AG04450 (cell line): ENCODE data around the gene KRTAP5-1. TPM values are rescaled to one million over a fixed set of nuclear protein-coding genes. Genes with fewer than 3 reads are reported as not detected.
"Not testable (repeated sequence)": the region's sequence is repeated elsewhere in the genome, so short reads cannot be mapped to it uniquely, and the experiment has no call there.

Source experiments
- CTCF ChIA-PET: fragments of 300-600, 350-600 bp; formaldehyde crosslinking; extraction: SDS; loops from one replicate; lab custom pipeline; 2022; ENCODE audit warnings: antibody characterized with exemption, inconsistent platforms; lab: Charles Lee
- POLR2A ChIA-PET: fragments of 350-600 bp; formaldehyde crosslinking; extraction: SDS; loops from one replicate; lab custom pipeline; 2021; ENCODE audit warnings: antibody characterized with exemption, inconsistent platforms; lab: Yijun Ruan, JAX
- DNase-seq: peaks from one replicate; pipeline ENCODE4 v3.0.0-alpha.2; 2011; ENCODE audit warnings: low read depth, low spot score
- H3K27ac ChIP-seq: one replicate; pipeline ENCODE4 v1.5.1; 2012; ENCODE audit warnings: low read depth, low read length, control low read depth
- H3K27me3 ChIP-seq: one replicate; pipeline ENCODE4 v1.6.0; 2012; ENCODE audit warnings: low read length; ENCODE audit not compliant: control insufficient read depth, insufficient read depth
- H3K4me3 ChIP-seq: 2 replicates; pipeline ENCODE4 v1.5.1; 2011; ENCODE audit warnings: mild to moderate bottlenecking, low read depth, low read length, control low read depth
- H3K9me3 ChIP-seq: 2 replicates; pipeline ENCODE4 v1.5.1; 2012; ENCODE audit warnings: low read length; ENCODE audit not compliant: control insufficient read depth, insufficient read depth
- CTCF ChIP-seq: IDR thresholded peaks from 2 replicates; pipeline ENCODE4 v1.5.1; 2011; ENCODE audit warnings: low read depth, low read length, control low read depth, inconsistent platforms
- polyA plus RNA-seq: library from polyadenylated mRNA; depleted of rRNA; stranded (reverse); fragments of >200 nt; gene quantifications from 2 replicates; pipeline ENCODE4 v1.2.3, GENCODE V29; 2011

KRTAP5-1 gene
- polyA plus RNA-seq, 1 experiment = not detected

- Histone ChIP-seq H3K27ac (no peak overlapping the region), H3K27me3 (peaks cover 30% of the 10 kb centered on the region), H3K4me3 (no peak overlapping the region), H3K9me3 (no peaks in the 10 kb centered on the region)
- no peak for TF ChIP-seq CTCF
- ChIA-PET POLR2A (no interaction called here), CTCF (no interaction called here)
- no peak for DNase-seq
Measured at GRCh38 chr11:1598816-1599215, 13.7 kb upstream of the KRTAP5-1 start.

DNA sequence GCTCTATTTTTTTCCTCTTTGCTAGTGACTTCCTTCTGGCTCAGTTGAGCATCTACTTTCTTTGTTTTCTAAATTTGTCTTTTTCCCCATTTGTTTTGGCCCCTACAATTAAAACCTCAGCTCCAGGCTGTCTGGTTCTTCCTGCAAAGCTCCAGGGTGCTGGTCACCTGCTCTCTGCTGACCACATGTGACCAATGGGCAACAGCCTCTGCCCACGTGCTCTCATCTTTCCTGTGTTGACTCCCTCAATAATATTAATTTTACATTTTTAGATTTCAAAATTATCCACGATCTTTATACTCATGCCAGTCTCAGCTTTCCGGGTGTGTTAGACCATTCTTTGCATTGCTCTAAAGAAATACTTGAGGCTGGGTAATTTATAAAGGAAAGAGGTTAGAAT lies 13.3 kb upstream of the KRTAP5-1 start:
- ChIA-PET CTCF (interaction anchor here (0.7 kb wide), 2 partner anchors 15 to 301 kb away, joined by 3 to 6 read pairs; no protein-coding TSS in a partner anchor), POLR2A (interaction anchor here (0.6 kb wide), 1 partner anchor 20 kb away, joined by 3 read pairs; no protein-coding TSS in a partner anchor)
- H3K27ac ChIP-seq, H3K4me3 ChIP-seq, DNase-seq, H3K9me3 ChIP-seq: not testable (repeated sequence)
- peaks cover 34% of the 10 kb centered on the region for H3K27me3 ChIP-seq

- POLR2A ChIA-PET = interaction anchor here (0.6 kb wide), 1 partner anchor 20 kb away, joined by 3 read pairs; no protein-coding TSS in a partner anchor
Measured at GRCh38 chr11:1597994-1598380, 12.9 kb upstream of the KRTAP5-1 start, which contains the start of gene KRTAP5-2. TSS of gene KRTAP5-2 (minus strand) at chr11:1598294. CDS start at chr11:1598250, 44 bp downstream.

GRCh38 chr11:1597331-1597993 lies 12.4 kb upstream of the KRTAP5-1 start:
- ChIA-PET CTCF (interaction anchor here (0.7 to 2.3 kb wide), 2 partner anchors 16 to 51 kb away, joined by 3 to 8 read pairs; no protein-coding TSS in a partner anchor), POLR2A (interaction anchor here (0.6 kb wide), 1 partner anchor 21 kb away, joined by 3 read pairs; no protein-coding TSS in a partner anchor)
- H3K4me3 ChIP-seq = no peak overlapping the region
- no peak overlapping the region for H3K27ac ChIP-seq
- no peak for TF ChIP-seq CTCF
- no peaks in the 10 kb centered on the region for H3K9me3 ChIP-seq
- H3K27me3 ChIP-seq = peaks cover 37% of the 10 kb centered on the region
- DNase-seq = no peak

More at GRCh38 chr11:1597994-1598380, 12.9 kb upstream of the KRTAP5-1 start, which contains the start of gene KRTAP5-2:
- Histone ChIP-seq H3K9me3 (no peaks in the 10 kb centered on the region), H3K27me3 (peaks cover 37% of the 10 kb centered on the region), H3K27ac (no peak within 1 kb of the TSS), H3K4me3 (no peak within 1 kb of the TSS)
- CTCF ChIA-PET = interaction anchor here (0.7 kb wide), 2 partner anchors 16 to 302 kb away, joined by 3 to 6 read pairs; no protein-coding TSS in a partner anchor
- DNase-seq = no peak
- TF ChIP-seq CTCF = no peak

GRCh38 chr11:1596576-1597121 lies 11.6 kb upstream of the KRTAP5-1 start:
- DNase-seq, POLR2A ChIA-PET, H3K27ac ChIP-seq, H3K9me3 ChIP-seq, H3K4me3 ChIP-seq: not testable (repeated sequence)
- CTCF ChIA-PET = interaction anchor here (0.8 to 2.3 kb wide), 4 partner anchors 21 to 55 kb away, joined by 3 to 15 read pairs (median 6); no protein-coding TSS in a partner anchor
- H3K27me3 ChIP-seq = peaks cover 42% of the 10 kb centered on the region

- POLR2A ChIA-PET = not testable (repeated sequence)
Measured at GRCh38 chr11:1595994-1596575, 11.0 kb upstream of the KRTAP5-1 start.

More at GRCh38 chr11:1595994-1596575, 11.0 kb upstream of the KRTAP5-1 start:
- not testable (repeated sequence) for H3K9me3 ChIP-seq, DNase-seq, H3K4me3 ChIP-seq, H3K27ac ChIP-seq
- CTCF ChIA-PET = interaction anchor here (0.7 to 2.3 kb wide), 9 partner anchors 13 to 78 kb away, joined by 3 to 17 read pairs (median 5); no protein-coding TSS in a partner anchor
- H3K27me3 ChIP-seq = peaks cover 42% of the 10 kb centered on the region
